Stimulated activated CD4-positive, alpha-beta T cell treated with anti-CD3 and anti-CD28 coated beads, Interleukin-4, amount 100 ng/mL, for 48 hours (primary cell): ENCODE results near the gene KISS1R.

Experiments
- DNase-seq, 2 donors: peaks; one replicate each; pipeline ENCODE4 v3.0.0-alpha.2; 2020; ENCODE audit warnings: low read depth in 2 of 2

The KISS1R gene

GRCh38 chr19:920051-920864 lies 3.1 kb downstream of the KISS1R start:
- peak; percentile 52 to 55 for DNase-seq

GRCh38 chr19:924553-925086 lies 7.5 kb downstream of the KISS1R start:
- no peak for DNase-seq

- DNase-seq: peak; percentile 48 to 56
These were observed 8.0 kb downstream of the KISS1R start for GRCh38 chr19:925087-925525.

- DNase-seq: peak in 1 of 2 donors; percentile 67
These were observed 8.6 kb downstream of the KISS1R start, which contains the start of gene ARID3A for GRCh38 chr19:925526-926322. Gene ARID3A (plus strand): TSS chr19:926035. CDS start chr19:929529, 3,494 bp downstream.

- no peak for DNase-seq
These were observed 9.1 kb downstream of the KISS1R start for GRCh38 chr19:926323-926588.

GRCh38 chr19:926589-927350 lies 9.6 kb downstream of the KISS1R start:
- no peak for DNase-seq

- no peak for DNase-seq
These were observed 10.2 kb downstream of the KISS1R start for GRCh38 chr19:927351-927779.

- no peak for DNase-seq
These were observed 10.8 kb downstream of the KISS1R start for GRCh38 chr19:927780-928401.

- DNase-seq: no peak
These were observed 11.5 kb downstream of the KISS1R start for GRCh38 chr19:928471-929202.

- no peak for DNase-seq
These were observed 12.2 kb downstream of the KISS1R start for GRCh38 chr19:929203-929890.

- DNase-seq: no peak
These were observed 12.7 kb downstream of the KISS1R start for GRCh38 chr19:929891-930258.

- DNase-seq: no peak
These were observed 14.9 kb downstream of the KISS1R start for GRCh38 chr19:931860-932647.

- no peak for DNase-seq
These were observed 15.8 kb downstream of the KISS1R start for GRCh38 chr19:932648-933552.

GRCh38 chr19:933553-933882 lies 16.4 kb downstream of the KISS1R start:
- no peak for DNase-seq

- DNase-seq: no peak
These were observed 17.2 kb downstream of the KISS1R start for GRCh38 chr19:934197-934840.

- no peak for DNase-seq
These were observed 17.8 kb downstream of the KISS1R start for GRCh38 chr19:934865-935479.

- no peak for DNase-seq
These were observed 19.0 kb downstream of the KISS1R start for GRCh38 chr19:936175-936546.

GRCh38 chr19:937259-937694 lies 20.1 kb downstream of the KISS1R start:
- no peak for DNase-seq
